ENCODE data around the gene GREB1. TPM values are rescaled to one million over a fixed set of nuclear protein-coding genes. Genes with fewer than 3 reads are reported as not detected.

Gene GREB1, protein sequence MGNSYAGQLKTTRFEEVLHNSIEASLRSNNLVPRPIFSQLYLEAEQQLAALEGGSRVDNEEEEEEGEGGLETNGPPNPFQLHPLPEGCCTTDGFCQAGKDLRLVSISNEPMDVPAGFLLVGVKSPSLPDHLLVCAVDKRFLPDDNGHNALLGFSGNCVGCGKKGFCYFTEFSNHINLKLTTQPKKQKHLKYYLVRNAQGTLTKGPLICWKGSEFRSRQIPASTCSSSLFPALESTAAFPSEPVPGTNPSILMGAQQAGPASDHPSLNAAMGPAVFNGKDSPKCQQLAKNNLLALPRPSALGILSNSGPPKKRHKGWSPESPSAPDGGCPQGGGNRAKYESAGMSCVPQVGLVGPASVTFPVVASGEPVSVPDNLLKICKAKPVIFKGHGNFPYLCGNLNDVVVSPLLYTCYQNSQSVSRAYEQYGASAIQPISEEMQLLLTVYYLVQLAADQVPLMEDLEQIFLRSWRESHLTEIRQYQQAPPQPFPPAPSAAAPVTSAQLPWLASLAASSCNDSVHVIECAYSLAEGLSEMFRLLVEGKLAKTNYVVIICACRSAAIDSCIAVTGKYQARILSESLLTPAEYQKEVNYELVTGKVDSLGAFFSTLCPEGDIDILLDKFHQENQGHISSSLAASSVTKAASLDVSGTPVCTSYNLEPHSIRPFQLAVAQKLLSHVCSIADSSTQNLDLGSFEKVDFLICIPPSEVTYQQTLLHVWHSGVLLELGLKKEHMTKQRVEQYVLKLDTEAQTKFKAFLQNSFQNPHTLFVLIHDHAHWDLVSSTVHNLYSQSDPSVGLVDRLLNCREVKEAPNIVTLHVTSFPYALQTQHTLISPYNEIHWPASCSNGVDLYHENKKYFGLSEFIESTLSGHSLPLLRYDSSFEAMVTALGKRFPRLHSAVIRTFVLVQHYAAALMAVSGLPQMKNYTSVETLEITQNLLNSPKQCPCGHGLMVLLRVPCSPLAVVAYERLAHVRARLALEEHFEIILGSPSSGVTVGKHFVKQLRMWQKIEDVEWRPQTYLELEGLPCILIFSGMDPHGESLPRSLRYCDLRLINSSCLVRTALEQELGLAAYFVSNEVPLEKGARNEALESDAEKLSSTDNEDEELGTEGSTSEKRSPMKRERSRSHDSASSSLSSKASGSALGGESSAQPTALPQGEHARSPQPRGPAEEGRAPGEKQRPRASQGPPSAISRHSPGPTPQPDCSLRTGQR (N-terminal part only)
- 100 to 1,000 TPM; 219 to 723 (median 335) TPM for total RNA-seq
- 100 to 1,000 TPM; 104 to 228 TPM for polyA plus RNA-seq
- long read RNA-seq, donor 1, partial matches to known transcripts: 112 of 177 reads
- long read RNA-seq, donor 1, other reads (novel, unspliced or antisense): 63 of 177 reads
- long read RNA-seq, donor 2, partial matches to known transcripts: 20 of 20 reads
- long read RNA-seq, donor 2, other reads (novel, unspliced or antisense): 0 of 20 reads
- long read RNA-seq, donor 3, partial matches to known transcripts: 226 of 278 reads
- long read RNA-seq, donor 3, other reads (novel, unspliced or antisense): 52 of 278 reads

DNA sequence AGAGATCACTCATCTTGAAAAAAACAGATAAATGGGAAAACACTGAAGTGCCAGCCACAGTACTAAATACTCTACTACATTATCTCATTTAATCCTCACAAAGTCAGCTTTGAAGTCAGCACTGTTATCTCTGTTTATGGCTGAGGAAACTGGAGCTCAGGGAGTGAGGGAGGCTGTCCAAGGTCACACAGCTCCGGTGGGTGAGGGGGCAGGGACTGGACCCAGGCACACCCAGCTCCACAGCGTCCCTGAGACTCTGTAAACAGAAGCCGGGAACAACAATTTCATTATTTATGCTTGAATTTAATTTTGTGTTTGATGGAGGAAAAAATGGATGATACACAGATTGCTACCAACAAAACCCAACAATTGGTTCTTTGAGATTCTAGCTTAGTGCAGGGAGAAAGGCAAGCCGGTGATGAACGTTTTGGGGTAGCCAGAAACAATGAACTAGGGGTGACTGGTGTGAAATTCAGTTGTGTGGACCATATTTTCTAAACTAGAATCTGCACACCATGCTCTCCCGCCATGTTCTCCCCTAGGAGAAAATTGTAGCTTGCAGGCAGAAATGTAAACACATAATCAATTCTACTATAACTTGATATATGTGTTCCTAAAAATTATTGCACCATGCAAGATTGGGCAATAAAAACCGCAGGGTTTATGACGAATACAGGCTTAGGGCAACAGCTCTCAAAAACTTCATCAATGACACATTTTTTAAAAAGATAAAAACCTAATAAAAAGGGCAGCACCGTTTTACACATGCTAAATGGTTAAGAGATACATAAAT lies at the start of gene GREB1:
Gene GREB1, plus strand, starts transcription at position 768 of the 793 bp plus-strand sequence. CDS start 22,570 bp downstream, outside the sequence.
- H3K36me3 ChIP-seq: no peaks in the 10 kb centered on the region
- H3K4me1 ChIP-seq (ENCODE audit: insufficient read depth): peaks cover 26% of the 10 kb centered on the region
- intact Hi-C loops (cut with DNase I): loop anchor here in 1 of 4 donors (5.0 kb wide), 1 partner anchor 36 kb away; no protein-coding TSS in a partner anchor
- H3K27ac ChIP-seq: peak within 1 kb of the TSS in 1 of 2 donors; percentile 60
- H3K4me3 ChIP-seq: no peak within 1 kb of the TSS
- DNase-seq: peak in 4 of 5 donors; percentile 60 to 82 (median 69)
- H3K27me3 ChIP-seq: no peaks in the 10 kb centered on the region
- no peaks in the 10 kb centered on the region for H3K9me3 ChIP-seq
- TF ChIP-seq EP300 (IDR thresholded peaks at IDR 0.05) (no peak), POLR2A (IDR thresholded peaks at IDR 0.05) (no peak)
- TF ChIP-seq, protein P1, sequence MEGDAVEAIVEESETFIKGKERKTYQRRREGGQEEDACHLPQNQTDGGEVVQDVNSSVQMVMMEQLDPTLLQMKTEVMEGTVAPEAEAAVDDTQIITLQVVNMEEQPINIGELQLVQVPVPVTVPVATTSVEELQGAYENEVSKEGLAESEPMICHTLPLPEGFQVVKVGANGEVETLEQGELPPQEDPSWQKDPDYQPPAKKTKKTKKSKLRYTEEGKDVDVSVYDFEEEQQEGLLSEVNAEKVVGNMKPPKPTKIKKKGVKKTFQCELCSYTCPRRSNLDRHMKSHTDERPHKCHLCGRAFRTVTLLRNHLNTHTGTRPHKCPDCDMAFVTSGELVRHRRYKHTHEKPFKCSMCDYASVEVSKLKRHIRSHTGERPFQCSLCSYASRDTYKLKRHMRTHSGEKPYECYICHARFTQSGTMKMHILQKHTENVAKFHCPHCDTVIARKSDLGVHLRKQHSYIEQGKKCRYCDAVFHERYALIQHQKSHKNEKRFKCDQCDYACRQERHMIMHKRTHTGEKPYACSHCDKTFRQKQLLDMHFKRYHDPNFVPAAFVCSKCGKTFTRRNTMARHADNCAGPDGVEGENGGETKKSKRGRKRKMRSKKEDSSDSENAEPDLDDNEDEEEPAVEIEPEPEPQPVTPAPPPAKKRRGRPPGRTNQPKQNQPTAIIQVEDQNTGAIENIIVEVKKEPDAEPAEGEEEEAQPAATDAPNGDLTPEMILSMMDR (IDR thresholded peaks at IDR 0.05): no peak
- WGBS, 3 donors: 12 to 21% (median 13%) methylated on average over 9 of the region's 9 CpGs

DNA sequence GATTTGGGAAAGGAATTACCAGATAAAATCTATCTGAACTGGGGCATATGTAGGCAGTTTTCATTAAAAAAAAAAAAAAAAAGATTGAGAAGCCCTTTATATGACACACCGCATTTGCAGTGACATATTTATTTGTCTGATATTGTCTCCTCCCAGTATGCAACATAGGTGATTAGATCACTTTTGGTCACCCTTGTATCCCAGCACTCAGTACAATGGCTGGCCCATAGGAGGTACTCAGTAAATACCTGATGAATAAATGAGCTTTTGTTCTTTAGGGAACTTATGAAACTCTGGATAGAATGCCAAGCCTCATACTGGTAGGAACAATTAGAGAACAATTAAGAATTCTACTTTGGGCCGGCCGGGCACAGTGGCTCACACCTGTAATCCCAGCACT lies 45.0 kb upstream of the GREB1 start:
- TF ChIP-seq EP300 (IDR thresholded peaks at IDR 0.05) (no peak), POLR2A (IDR thresholded peaks at IDR 0.05) (no peak)
- TF ChIP-seq, protein P1 (IDR thresholded peaks at IDR 0.05): no peak
- Histone ChIP-seq H3K36me3 (no peaks in the 10 kb centered on the region), H3K27ac (no peak overlapping the region), H3K27me3 (no peaks in the 10 kb centered on the region), H3K4me3 (no peak overlapping the region), H3K9me3 (no peaks in the 10 kb centered on the region), H3K4me1 (ENCODE audit: insufficient read depth) (peaks cover 3% of the 10 kb centered on the region)
- intact Hi-C loops (cut with DNase I): loop anchor here in 1 of 4 donors (10.0 kb wide), 1 partner anchor 66 kb away; no protein-coding TSS in a partner anchor
- no peak for DNase-seq
- WGBS, 3 donors: 59 to 94% (median 65%) methylated on average over 3 of the region's 3 CpGs

DNA sequence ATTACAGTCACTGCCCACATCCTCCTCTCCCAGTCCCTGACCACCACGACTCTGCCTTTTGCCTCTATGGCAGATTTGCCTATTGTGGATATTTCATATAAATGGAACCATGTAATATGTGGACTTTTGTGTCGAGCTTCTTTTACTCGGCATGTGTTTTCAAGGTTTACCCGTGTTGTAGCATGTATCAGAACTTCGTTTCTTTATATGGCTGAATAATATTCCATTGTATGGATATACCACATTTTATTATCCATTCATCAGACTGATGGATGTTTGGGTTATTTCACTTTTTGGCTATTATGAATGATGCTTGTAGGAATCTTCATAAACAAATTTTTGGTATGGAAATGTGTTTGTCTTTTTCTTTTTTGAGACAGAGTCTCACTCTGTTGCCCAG lies 43.7 kb upstream of the GREB1 start:
- 94 to 96% (median 95%) methylated on average over 5 of the region's 5 CpGs for WGBS, 3 donors

More for the DNA sequence above, 43.7 kb upstream of the GREB1 start:
- DNase-seq: no peak
- intact Hi-C loops (cut with DNase I): no loop called here
- H3K27ac ChIP-seq: no peak overlapping the region
- H3K27me3 ChIP-seq: no peaks in the 10 kb centered on the region
- H3K36me3 ChIP-seq: no peaks in the 10 kb centered on the region
- H3K4me1 ChIP-seq (ENCODE audit: insufficient read depth): peaks cover 4% of the 10 kb centered on the region
- TF ChIP-seq EP300 (IDR thresholded peaks at IDR 0.05) (no peak), POLR2A (IDR thresholded peaks at IDR 0.05) (no peak)
- TF ChIP-seq, protein P1 (IDR thresholded peaks at IDR 0.05): no peak
- no peaks in the 10 kb centered on the region for H3K9me3 ChIP-seq
- no peak overlapping the region for H3K4me3 ChIP-seq

Measured in ovary (tissue), 10 donors.